WI38 (cell line): ENCODE data around the gene CEBPZOS.
"Not testable (repeated sequence)": the region's sequence is repeated elsewhere in the genome, so short reads cannot be mapped to it uniquely, and the experiment has no call there.

Source experiments
- H3K4me3 ChIP-seq: 2 replicates; pipeline ENCODE4 v1.5.1; 2011; ENCODE audit warnings: low read depth, mild to moderate bottlenecking, control low read depth, low read length
- TF ChIP-seq, protein P1 (sequence below): IDR thresholded peaks from 2 replicates; pipeline ENCODE4 v1.5.1; 2012; ENCODE audit warnings: low read depth, mild to moderate bottlenecking, control low read depth, low read length

CEBPZOS gene

DNA sequence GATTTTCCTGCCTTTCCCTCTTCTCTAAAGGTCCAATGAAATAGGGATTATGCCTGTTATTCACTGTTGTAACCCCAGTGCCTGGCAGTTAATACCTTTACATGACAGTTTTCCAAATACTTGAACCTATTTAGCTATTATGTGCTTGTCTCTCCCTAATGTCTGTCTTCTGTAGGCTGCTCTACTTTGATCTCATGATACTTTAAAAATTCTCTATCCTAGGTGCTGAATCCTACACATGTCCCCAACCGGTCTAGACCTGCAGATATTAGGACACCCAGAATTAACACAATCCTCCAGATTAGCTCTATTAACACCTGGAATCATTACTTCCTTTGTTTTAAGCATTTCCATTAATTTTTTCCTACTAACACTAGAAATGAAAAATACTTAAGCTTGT, 27.8 kb downstream of the CEBPZOS start:
- TF ChIP-seq, protein P1, sequence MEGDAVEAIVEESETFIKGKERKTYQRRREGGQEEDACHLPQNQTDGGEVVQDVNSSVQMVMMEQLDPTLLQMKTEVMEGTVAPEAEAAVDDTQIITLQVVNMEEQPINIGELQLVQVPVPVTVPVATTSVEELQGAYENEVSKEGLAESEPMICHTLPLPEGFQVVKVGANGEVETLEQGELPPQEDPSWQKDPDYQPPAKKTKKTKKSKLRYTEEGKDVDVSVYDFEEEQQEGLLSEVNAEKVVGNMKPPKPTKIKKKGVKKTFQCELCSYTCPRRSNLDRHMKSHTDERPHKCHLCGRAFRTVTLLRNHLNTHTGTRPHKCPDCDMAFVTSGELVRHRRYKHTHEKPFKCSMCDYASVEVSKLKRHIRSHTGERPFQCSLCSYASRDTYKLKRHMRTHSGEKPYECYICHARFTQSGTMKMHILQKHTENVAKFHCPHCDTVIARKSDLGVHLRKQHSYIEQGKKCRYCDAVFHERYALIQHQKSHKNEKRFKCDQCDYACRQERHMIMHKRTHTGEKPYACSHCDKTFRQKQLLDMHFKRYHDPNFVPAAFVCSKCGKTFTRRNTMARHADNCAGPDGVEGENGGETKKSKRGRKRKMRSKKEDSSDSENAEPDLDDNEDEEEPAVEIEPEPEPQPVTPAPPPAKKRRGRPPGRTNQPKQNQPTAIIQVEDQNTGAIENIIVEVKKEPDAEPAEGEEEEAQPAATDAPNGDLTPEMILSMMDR: no peak
- H3K4me3 ChIP-seq: no peak overlapping the region

GRCh38 chr2:37225129-37225528, 28.8 kb downstream of the CEBPZOS start:
- H3K4me3 ChIP-seq: not testable (repeated sequence)

- no peak overlapping the region for H3K4me3 ChIP-seq
- TF ChIP-seq, protein P1: no peak
These were observed 30.6 kb downstream of the CEBPZOS start for GRCh38 chr2:37226863-37227262.

- no peak overlapping the region for H3K4me3 ChIP-seq
- TF ChIP-seq, protein P1: no peak
These were observed 32.5 kb downstream of the CEBPZOS start for GRCh38 chr2:37228788-37229187.

- TF ChIP-seq, protein P1: no peak
- H3K4me3 ChIP-seq: peak overlapping the region; percentile 74
These were observed 34.3 kb downstream of the CEBPZOS start for GRCh38 chr2:37230581-37230980.

GRCh38 chr2:37231241-37232130, 35.2 kb downstream of the CEBPZOS start, which contains the start of the genes CEBPZ and NDUFAF7:
Gene CEBPZ, minus strand, starts transcription at chr2:37231596. Its CDS starts 29 bp downstream, at chr2:37231567.
Gene NDUFAF7, plus strand, starts transcription at chr2:37231658. Its CDS starts 48 bp downstream, at chr2:37231706.
- H3K4me3 ChIP-seq: peak within 1 kb of the TSS; percentile 74
- TF ChIP-seq, protein P1: no peak

- TF ChIP-seq, protein P1: no peak
- peak overlapping the region; percentile 74 for H3K4me3 ChIP-seq
These were observed 36.0 kb downstream of the CEBPZOS start for GRCh38 chr2:37232131-37232933.
